ENCODE measurements around the gene ZFYVE28.

GRCh38 chr4:2341261-2341841 lies 77.1 kb downstream of the ZFYVE28 start:
- TF ChIP-seq CTCF (IDR thresholded peaks at IDR 0.05) = no peak
- TF ChIP-seq EZH2 (IDR thresholded peaks at IDR 0.05; ENCODE audit: borderline replicate concordance, insufficient read depth, low read depth, low read length, poor library complexity, severe bottlenecking) = no peak

Measured in B cell (primary cell).